ENCODE data around the gene UBE2C.
"Not testable (repeated sequence)": the region's sequence is repeated elsewhere in the genome, so short reads cannot be mapped to it uniquely, and the experiment has no call there.

The UBE2C gene

DNA sequence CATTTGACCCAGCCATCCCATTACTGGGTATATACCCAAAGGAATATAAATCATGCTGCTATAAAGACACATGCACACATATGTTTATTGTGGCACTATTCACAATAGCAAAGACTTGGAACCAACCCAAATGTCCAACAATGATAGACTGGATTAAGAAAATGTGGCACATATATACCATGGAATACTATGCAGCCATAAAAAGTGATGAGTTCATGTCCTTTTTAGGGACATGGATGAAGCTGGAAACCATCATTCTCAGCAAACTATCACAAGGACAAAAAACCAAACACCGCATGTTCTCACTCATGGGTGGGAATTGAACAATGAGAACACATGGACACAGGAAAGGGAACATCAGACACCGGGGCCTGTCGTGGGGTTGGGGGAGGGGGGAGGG, 14.5 kb upstream of the UBE2C start:
- DNase-seq (ENCODE audit: low read depth in 2 of 2), result not testable (repeated sequence)

GRCh38 chr20:45798935-45799642, 13.4 kb upstream of the UBE2C start:
- peak; percentile 40 to 54 for DNase-seq (ENCODE audit: low read depth in 2 of 2)

DNA sequence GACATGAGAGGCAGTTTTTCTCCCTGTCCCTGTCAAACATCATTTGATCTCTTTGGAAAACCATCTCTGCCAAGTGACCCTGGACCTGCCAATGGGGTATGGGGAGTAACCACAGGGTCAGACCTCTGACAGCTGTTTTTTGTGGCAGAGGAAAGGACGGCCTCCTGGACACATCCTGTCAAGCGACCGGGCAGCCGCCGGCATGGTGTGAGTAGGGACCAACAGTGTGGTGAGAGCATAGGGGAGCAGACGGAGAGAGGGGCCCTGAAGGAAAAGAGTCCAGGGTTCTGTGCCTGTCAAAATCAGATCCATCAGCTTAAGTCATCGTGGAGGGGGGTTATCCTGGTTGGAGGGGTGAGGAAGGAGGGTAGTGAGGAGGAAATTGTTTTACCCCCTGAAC, 10.6 kb upstream of the UBE2C start:
- no peak for DNase-seq (ENCODE audit: low read depth in 2 of 2)

- no peak for DNase-seq (ENCODE audit: low read depth in 2 of 2)
Observed at GRCh38 chr20:45810191-45810970, 2.1 kb upstream of the UBE2C start.

DNA sequence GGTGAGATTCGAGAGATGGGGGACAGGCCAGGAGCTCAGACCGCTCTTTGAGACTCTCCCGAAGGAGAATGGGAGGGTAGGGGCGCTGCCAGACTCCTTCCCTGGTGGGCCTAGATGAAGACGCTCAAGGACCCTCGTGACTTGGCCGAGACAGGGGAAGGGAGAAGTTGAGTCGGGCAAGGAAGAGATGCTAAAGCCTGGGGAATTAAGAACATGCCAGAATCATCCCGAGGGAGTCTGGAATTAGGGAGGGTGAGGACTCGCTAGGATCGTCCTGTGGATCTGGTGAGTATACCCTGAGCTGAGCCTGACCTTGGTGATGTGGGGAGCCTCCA, 529 bp downstream of the UBE2C start:
- no peak for DNase-seq (ENCODE audit: low read depth in 2 of 2)

DNA sequence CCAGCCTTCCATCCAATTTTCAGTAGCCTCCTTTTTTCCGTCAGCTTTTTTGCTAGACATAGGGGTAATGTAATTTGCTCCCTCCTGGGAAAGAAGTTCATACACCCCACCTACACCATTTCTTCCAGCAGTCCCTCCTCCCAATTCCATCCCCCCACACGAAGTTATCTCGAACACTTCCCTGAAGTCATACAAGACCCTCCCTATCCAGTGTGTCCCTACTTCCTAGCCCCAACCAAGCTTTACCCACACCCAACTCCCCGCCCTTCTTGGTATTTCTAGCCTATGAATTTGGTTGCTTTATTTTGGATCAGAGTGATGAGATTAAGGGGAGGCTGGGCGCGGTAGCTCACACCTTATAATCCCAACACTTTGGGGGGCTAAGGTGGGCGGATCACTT, 1.0 kb downstream of the UBE2C start:
- no peak for DNase-seq (ENCODE audit: low read depth in 2 of 2)

GRCh38 chr20:45814314-45814713, 1.9 kb downstream of the UBE2C start:
- DNase-seq (ENCODE audit: low read depth in 2 of 2), result no peak

DNA sequence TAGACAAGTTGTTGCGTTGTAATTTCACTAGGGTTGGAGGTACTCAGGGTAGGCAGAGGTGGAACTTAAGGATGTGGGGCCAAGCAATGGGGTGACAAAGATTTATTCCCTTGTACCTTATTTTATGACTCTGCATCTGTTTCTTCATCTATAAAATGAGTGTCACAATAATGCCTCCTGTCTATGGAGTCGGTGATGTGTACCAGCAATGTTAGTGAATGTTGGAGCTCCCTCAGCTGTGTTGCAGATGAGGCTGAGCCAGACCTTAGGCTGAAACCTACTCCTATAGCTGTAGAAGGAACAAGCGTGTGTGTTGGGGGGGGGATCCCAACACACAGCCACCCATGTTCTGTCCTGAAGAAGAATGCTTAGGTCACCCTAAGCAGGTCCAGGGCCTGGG, 4.5 kb downstream of the UBE2C start:
- no peak for DNase-seq (ENCODE audit: low read depth in 2 of 2)

GRCh38 chr20:45817376-45818194, 5.1 kb downstream of the UBE2C start:
- no peak for DNase-seq (ENCODE audit: low read depth in 2 of 2)

DNA sequence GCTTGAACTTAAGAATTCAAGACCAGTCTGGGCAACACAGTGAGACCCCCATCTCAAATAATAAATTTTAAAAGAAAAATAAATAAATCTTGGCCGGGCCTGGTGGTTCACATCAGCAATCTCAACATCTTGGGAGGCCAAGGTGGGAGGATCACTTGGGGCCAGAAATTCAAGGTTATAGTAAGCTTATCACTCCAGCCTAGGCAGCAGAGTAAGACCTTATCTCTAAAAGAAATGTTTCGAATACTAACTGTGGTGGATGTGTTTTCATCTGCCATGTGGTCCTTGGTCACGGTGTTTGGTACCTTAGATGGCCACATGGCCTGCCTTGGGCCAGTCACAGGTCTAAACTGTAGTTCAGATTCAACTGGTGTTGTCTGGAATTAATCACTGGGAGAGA, 5.8 kb downstream of the UBE2C start:
- DNase-seq (ENCODE audit: low read depth in 2 of 2), result no peak

- DNase-seq (ENCODE audit: low read depth in 2 of 2), result no peak
Observed at GRCh38 chr20:45819466-45819865, 7.0 kb downstream of the UBE2C start.

- DNase-seq (ENCODE audit: low read depth in 2 of 2), result no peak
Observed at GRCh38 chr20:45821947-45822346, 9.5 kb downstream of the UBE2C start.

- DNase-seq (ENCODE audit: low read depth in 2 of 2), result no peak
Observed at GRCh38 chr20:45822857-45823256, 10.4 kb downstream of the UBE2C start.

GRCh38 chr20:45823949-45824835, 11.7 kb downstream of the UBE2C start:
- peak in 1 of 2 donors; percentile 25 for DNase-seq (ENCODE audit: low read depth in 2 of 2)

- no peak for DNase-seq (ENCODE audit: low read depth in 2 of 2)
Observed at GRCh38 chr20:45826381-45827019, 14.1 kb downstream of the UBE2C start.

- no peak for DNase-seq (ENCODE audit: low read depth in 2 of 2)
Observed at GRCh38 chr20:45827030-45827652, 14.7 kb downstream of the UBE2C start, which contains the start of gene TNNC2. Gene TNNC2 (minus strand): TSS chr20:45827312. CDS start chr20:45827248, 64 bp downstream.

- DNase-seq (ENCODE audit: low read depth in 2 of 2), result no peak
Observed at GRCh38 chr20:45827712-45828111, 15.3 kb downstream of the UBE2C start.

DNA sequence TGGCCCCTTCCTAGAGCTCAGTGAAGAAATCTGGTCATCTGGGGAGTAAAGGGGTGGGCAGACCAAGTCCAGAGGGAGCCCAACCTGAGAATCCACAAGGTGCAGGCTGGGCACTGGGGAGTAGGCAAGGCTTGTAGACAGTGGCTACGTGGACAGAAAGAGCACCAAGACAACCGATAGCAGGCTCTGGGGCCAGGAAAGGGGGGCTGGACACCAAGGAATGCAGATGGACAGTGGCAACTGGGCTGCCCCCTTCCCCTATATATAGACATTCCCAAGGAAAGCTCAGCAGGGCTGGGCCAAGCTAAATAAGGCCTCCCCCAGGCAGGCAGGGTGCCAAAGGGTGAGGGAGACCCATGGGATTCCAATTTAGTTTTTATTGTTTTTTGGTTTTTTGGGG, 16.1 kb downstream of the UBE2C start:
- no peak for DNase-seq (ENCODE audit: low read depth in 2 of 2)

DNA sequence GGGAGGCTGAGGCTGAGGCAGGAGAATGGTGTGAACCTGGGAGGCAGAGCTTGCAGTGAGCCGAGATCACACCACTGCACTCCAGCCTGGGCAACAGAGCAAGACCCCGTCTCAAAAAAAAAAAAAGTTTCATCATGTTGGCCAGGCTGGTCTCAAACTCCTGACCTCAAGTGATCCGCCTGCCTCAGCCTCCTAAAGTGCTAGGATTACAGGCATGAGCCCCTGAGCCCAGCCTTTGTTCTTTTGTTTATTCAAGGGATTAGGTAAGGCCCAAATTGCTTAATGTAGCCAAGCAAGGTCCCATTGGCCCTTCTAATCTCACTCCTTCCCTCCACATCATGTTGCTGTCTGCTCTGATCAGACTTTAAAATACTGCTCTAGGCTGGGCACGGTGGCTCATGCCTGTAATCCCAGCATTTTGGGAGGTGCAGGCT, 17.2 kb downstream of the UBE2C start:
- DNase-seq (ENCODE audit: low read depth in 2 of 2), result not testable (repeated sequence)

- no peak for DNase-seq (ENCODE audit: low read depth in 2 of 2)
Observed at GRCh38 chr20:45832619-45833018, 20.2 kb downstream of the UBE2C start.

Data from activated CD4-positive, alpha-beta T cell treated with anti-CD3 and anti-CD28 coated beads for 24 hours (primary cell).